Measurements from ENCODE around the gene THADA.
A peak's percentile ranks its signal among the peaks of the same experiment; 100 is the strongest.

Gene THADA

GRCh38 chr2:43327119-43327518 is 268.7 kb downstream of the THADA start:
- H3K79me2 ChIP-seq, result no peaks in the 10 kb centered on the region
- H3K4me2 ChIP-seq (ENCODE audit: low read length), result no peak overlapping the region
- H3K4me3 ChIP-seq (ENCODE audit: low read depth, low read length), result no peak overlapping the region
- H3K9ac ChIP-seq, result no peak overlapping the region
- peaks cover 4% of the 10 kb centered on the region for H3K4me1 ChIP-seq
- TF ChIP-seq, protein P1, sequence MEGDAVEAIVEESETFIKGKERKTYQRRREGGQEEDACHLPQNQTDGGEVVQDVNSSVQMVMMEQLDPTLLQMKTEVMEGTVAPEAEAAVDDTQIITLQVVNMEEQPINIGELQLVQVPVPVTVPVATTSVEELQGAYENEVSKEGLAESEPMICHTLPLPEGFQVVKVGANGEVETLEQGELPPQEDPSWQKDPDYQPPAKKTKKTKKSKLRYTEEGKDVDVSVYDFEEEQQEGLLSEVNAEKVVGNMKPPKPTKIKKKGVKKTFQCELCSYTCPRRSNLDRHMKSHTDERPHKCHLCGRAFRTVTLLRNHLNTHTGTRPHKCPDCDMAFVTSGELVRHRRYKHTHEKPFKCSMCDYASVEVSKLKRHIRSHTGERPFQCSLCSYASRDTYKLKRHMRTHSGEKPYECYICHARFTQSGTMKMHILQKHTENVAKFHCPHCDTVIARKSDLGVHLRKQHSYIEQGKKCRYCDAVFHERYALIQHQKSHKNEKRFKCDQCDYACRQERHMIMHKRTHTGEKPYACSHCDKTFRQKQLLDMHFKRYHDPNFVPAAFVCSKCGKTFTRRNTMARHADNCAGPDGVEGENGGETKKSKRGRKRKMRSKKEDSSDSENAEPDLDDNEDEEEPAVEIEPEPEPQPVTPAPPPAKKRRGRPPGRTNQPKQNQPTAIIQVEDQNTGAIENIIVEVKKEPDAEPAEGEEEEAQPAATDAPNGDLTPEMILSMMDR (IDR thresholded peaks at IDR 0.05), result no peak
- H3K36me3 ChIP-seq (ENCODE audit: control insufficient read depth, insufficient read depth, low read length), result no peaks in the 10 kb centered on the region
- no peak overlapping the region for H2AFZ ChIP-seq
- no peak overlapping the region for H3K27ac ChIP-seq
- no peaks in the 10 kb centered on the region for H3K27me3 ChIP-seq (ENCODE audit: control insufficient read depth, insufficient read depth, low read length)
- H3K9me3 ChIP-seq (ENCODE audit: control insufficient read depth, low read length), result no peaks in the 10 kb centered on the region

DNA sequence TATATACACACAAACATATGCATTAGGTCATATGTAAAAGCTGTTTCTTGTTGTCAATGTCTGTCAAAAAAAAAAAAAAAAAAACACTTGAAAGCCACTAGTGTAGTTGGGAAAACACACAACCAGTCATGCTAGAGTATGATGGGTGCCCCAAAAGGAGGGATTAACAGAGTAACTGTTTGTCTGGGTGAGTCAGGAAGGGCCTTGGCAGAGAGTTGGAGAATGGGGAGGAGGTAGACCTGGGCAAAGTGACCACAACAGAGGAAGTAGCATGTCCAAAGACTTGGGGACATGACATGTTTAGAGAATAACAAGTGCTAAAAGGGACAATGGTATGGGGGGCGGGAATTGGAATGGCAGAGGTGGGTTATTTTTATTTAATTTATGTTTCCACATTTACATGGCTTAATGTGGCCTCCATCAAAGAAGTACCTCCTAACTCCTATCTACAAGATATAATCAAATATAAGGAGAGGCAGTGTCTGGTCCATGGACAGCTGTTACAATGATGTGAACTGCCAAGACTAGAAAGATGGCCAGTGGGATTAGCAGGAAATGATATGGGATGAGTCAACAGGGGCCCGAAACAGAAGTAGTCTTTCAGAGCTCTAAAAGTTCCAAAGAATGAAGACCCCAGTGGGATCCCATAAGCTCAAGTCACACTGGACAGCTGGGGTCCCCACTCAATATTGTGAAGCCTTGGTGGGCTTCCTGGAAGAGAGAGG is 269.6 kb downstream of the THADA start:
- Histone ChIP-seq H3K27ac (no peak overlapping the region), H3K4me3 (ENCODE audit: low read depth, low read length) (no peak overlapping the region), H3K9ac (no peak overlapping the region), H3K4me2 (ENCODE audit: low read length) (no peak overlapping the region), H3K4me1 (no peaks in the 10 kb centered on the region), H3K9me3 (ENCODE audit: control insufficient read depth, low read length) (no peaks in the 10 kb centered on the region), H3K27me3 (ENCODE audit: control insufficient read depth, insufficient read depth, low read length) (no peaks in the 10 kb centered on the region), H3K79me2 (no peaks in the 10 kb centered on the region), H3K36me3 (ENCODE audit: control insufficient read depth, insufficient read depth, low read length) (no peaks in the 10 kb centered on the region), H2AFZ (no peak overlapping the region)
- TF ChIP-seq, protein P1 (IDR thresholded peaks at IDR 0.05), result no peak

GRCh38 chr2:43325107-43325811 is 270.6 kb downstream of the THADA start:
- Histone ChIP-seq H2AFZ (no peak overlapping the region), H3K27ac (peak overlapping the region; percentile 33), H3K27me3 (ENCODE audit: control insufficient read depth, insufficient read depth, low read length) (no peaks in the 10 kb centered on the region), H3K9me3 (ENCODE audit: control insufficient read depth, low read length) (no peaks in the 10 kb centered on the region), H3K4me1 (no peaks in the 10 kb centered on the region), H3K36me3 (ENCODE audit: control insufficient read depth, insufficient read depth, low read length) (no peaks in the 10 kb centered on the region), H3K4me3 (ENCODE audit: low read depth, low read length) (no peak overlapping the region), H3K4me2 (ENCODE audit: low read length) (no peak overlapping the region), H3K9ac (no peak overlapping the region), H3K79me2 (no peaks in the 10 kb centered on the region)
- TF ChIP-seq, protein P1 (IDR thresholded peaks at IDR 0.05), result no peak

GRCh38 chr2:43324259-43325106 is 271.4 kb downstream of the THADA start:
- Histone ChIP-seq H3K9ac (no peak overlapping the region), H3K4me3 (ENCODE audit: low read depth, low read length) (no peak overlapping the region), H2AFZ (no peak overlapping the region), H3K36me3 (ENCODE audit: control insufficient read depth, insufficient read depth, low read length) (no peaks in the 10 kb centered on the region), H3K27me3 (ENCODE audit: control insufficient read depth, insufficient read depth, low read length) (no peaks in the 10 kb centered on the region), H3K9me3 (ENCODE audit: control insufficient read depth, low read length) (no peaks in the 10 kb centered on the region), H3K79me2 (no peaks in the 10 kb centered on the region), H3K4me1 (no peaks in the 10 kb centered on the region), H3K4me2 (ENCODE audit: low read length) (no peak overlapping the region), H3K27ac (peak overlapping the region; percentile 33)
- TF ChIP-seq, protein P1 (IDR thresholded peaks at IDR 0.05), result no peak

All from parathyroid adenoma (tissue), 2 donors.